GM12874 (cell line): ENCODE results near the gene UBE2I.

Experiments
- CTCF ChIP-seq: IDR thresholded peaks from 2 replicates; pipeline ENCODE4 v1.5.1; 2011; ENCODE audit warnings: low read depth, mild to moderate bottlenecking, control low read depth, low read length, moderate library complexity; ENCODE audit not compliant: insufficient read depth

Gene UBE2I

GRCh38 chr16:1356061-1356900, 46.8 kb downstream of the UBE2I start:
- TF ChIP-seq CTCF, result no peak

GRCh38 chr16:1357906-1358566, 48.6 kb downstream of the UBE2I start:
- no peak for TF ChIP-seq CTCF

GRCh38 chr16:1361685-1362360, 52.4 kb downstream of the UBE2I start:
- TF ChIP-seq CTCF, result no peak

- no peak for TF ChIP-seq CTCF
Observed at GRCh38 chr16:1362807-1363206, 53.4 kb downstream of the UBE2I start.

- TF ChIP-seq CTCF, result peak; percentile 95
Observed at GRCh38 chr16:1363501-1364041, 54.1 kb downstream of the UBE2I start.

GRCh38 chr16:1364510-1364909, 55.1 kb downstream of the UBE2I start:
- no peak for TF ChIP-seq CTCF
